A673 (cell line): ENCODE data around the gene ZNRF3. TPM values are rescaled to one million over a fixed set of nuclear protein-coding genes. Genes with fewer than 3 reads are reported as not detected.

ENCODE experiments used
- BruUV-seq: library from RNA; stranded (reverse); fragments of 400-500 nt; replicated peaks from 2 replicates; lab custom pipeline; 2021; lab: Mats Ljungman, UMichigan
- CTCF ChIA-PET: fragments of 300-600 bp; sonication (Branson Sonifier 250); formaldehyde crosslinking; loops from one replicate; lab custom pipeline; 2022; ENCODE audit warnings: antibody characterized with exemption; lab: Charles Lee
- POLR2A ChIA-PET: fragments of 300-600 bp; sonication (Branson Sonifier 250); formaldehyde crosslinking; loops from one replicate; lab custom pipeline; 2022; ENCODE audit warnings: antibody characterized with exemption; ENCODE audit not compliant: low non-redundant PET; lab: Charles Lee
- DNase-seq: peaks from one replicate; pipeline ENCODE4 v3.0.0-alpha.2; 2015; ENCODE audit warnings: low spot score
- H3K27ac ChIP-seq: fragments of 200-600 bp; sonication (generic); 2 replicates; pipeline ENCODE4 v1.5.1; 2016; ENCODE audit warnings: mixed run types, low read depth, mild to moderate bottlenecking, mixed read lengths, antibody characterized with exemption, low read length; ENCODE audit not compliant: poor library complexity, severe bottlenecking
- H3K27me3 ChIP-seq: fragments of 200-600 bp; sonication (generic); replicated peaks from 2 replicates; pipeline ENCODE4 v1.6.1; 2017; ENCODE audit warnings: mixed run types, low read depth, mild to moderate bottlenecking, mixed read lengths, antibody characterized with exemption, low read length; ENCODE audit not compliant: insufficient read depth, poor library complexity
- H3K36me3 ChIP-seq: fragments of 200-600 bp; sonication (generic); 2 replicates; pipeline ENCODE4 v1.6.1; 2016; ENCODE audit warnings: mixed run types, mild to moderate bottlenecking, mixed read lengths, antibody characterized with exemption, low read length; ENCODE audit not compliant: insufficient read depth, poor library complexity, severe bottlenecking
- H3K4me1 ChIP-seq: fragments of 200-600 bp; sonication (generic); 2 replicates; pipeline ENCODE4 v1.6.1; 2017; ENCODE audit warnings: mixed run types, mild to moderate bottlenecking, mixed read lengths, antibody characterized with exemption, low read length; ENCODE audit not compliant: insufficient read depth, poor library complexity, severe bottlenecking
- H3K4me3 ChIP-seq: fragments of 200-600 bp; sonication (generic); 2 replicates; pipeline ENCODE4 v1.5.1; 2016; ENCODE audit warnings: low read depth, mixed run types, mild to moderate bottlenecking, mixed read lengths, low read length; ENCODE audit not compliant: poor library complexity, severe bottlenecking
- H3K9me3 ChIP-seq: fragments of 200-600 bp; sonication (generic); 2 replicates; pipeline ENCODE4 v1.6.1; 2016; ENCODE audit warnings: mixed run types, low read depth, mild to moderate bottlenecking, mixed read lengths, antibody characterized with exemption, low read length; ENCODE audit not compliant: poor library complexity, severe bottlenecking
- EZH2 ChIP-seq: fragments of 200-600 bp; sonication (generic); IDR thresholded peaks from 2 replicates; pipeline ENCODE4 v1.6.1; 2017; ENCODE audit warnings: borderline replicate concordance, low read depth, mild to moderate bottlenecking, mixed read lengths, antibody characterized with exemption, low read length; ENCODE audit not compliant: poor library complexity, severe bottlenecking
- intact Hi-C: fragments of 100-400 bp; cut with micrococcal nuclease; formaldehyde crosslinking; loops from one replicate; pipeline ENCODE4 v1.10.0; 2022; ENCODE audit not compliant: unreplicated experiment
- total RNA-seq: library from RNA; stranded (reverse); gene quantifications from 2 replicates; pipeline ENCODE4 v1.2.3, GENCODE V29; 2021
- TF ChIP-seq, protein P1 (sequence below): fragments of 300-800, 200-600 bp; sonication (generic); conservative IDR thresholded peaks from 2 replicates; pipeline ENCODE4 v1.5.1; 2017; ENCODE audit warnings: low read depth, mild to moderate bottlenecking, antibody characterized with exemption, low read length, moderate library complexity, mixed read lengths

The ZNRF3 gene
- total RNA-seq, 1 experiment from 2014 or later = 11.9 TPM

DNA sequence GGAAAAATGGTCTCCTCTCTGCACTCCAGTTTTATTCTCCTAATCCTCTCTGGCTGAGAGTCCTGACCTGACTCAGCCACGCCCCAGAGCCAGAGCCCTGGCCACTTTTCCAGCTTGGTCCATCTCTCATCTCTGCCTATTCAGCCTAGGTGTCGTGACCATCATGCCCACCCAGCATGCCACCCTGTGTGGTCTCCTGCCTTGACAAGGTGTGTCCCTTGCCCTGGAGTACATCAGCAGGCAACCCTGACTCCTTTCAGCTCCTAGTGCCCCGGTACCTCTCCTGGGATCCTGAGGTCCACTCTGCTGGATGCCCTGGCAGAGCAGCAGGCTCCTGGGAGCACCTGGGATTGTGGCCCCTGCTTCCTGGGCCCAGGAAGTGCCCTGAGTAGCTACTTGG, 52.8 kb downstream of the ZNRF3 start:
- TF ChIP-seq EZH2 = no peak
- TF ChIP-seq, protein P1, sequence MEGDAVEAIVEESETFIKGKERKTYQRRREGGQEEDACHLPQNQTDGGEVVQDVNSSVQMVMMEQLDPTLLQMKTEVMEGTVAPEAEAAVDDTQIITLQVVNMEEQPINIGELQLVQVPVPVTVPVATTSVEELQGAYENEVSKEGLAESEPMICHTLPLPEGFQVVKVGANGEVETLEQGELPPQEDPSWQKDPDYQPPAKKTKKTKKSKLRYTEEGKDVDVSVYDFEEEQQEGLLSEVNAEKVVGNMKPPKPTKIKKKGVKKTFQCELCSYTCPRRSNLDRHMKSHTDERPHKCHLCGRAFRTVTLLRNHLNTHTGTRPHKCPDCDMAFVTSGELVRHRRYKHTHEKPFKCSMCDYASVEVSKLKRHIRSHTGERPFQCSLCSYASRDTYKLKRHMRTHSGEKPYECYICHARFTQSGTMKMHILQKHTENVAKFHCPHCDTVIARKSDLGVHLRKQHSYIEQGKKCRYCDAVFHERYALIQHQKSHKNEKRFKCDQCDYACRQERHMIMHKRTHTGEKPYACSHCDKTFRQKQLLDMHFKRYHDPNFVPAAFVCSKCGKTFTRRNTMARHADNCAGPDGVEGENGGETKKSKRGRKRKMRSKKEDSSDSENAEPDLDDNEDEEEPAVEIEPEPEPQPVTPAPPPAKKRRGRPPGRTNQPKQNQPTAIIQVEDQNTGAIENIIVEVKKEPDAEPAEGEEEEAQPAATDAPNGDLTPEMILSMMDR = no peak
- Histone ChIP-seq H3K27ac (no peak overlapping the region), H3K27me3 (no peaks in the 10 kb centered on the region), H3K4me1 (peaks cover 10% of the 10 kb centered on the region), H3K9me3 (no peaks in the 10 kb centered on the region), H3K36me3 (no peaks in the 10 kb centered on the region), H3K4me3 (no peak overlapping the region)
- CTCF ChIA-PET = no interaction called here
- intact Hi-C loops = no loop called here
- DNase-seq = no peak
- POLR2A ChIA-PET = interaction anchor here (0.7 kb wide), 1 partner anchor 831 kb away, joined by 5 read pairs; no protein-coding TSS in a partner anchor
- BruUV-seq = no TSS peak

DNA sequence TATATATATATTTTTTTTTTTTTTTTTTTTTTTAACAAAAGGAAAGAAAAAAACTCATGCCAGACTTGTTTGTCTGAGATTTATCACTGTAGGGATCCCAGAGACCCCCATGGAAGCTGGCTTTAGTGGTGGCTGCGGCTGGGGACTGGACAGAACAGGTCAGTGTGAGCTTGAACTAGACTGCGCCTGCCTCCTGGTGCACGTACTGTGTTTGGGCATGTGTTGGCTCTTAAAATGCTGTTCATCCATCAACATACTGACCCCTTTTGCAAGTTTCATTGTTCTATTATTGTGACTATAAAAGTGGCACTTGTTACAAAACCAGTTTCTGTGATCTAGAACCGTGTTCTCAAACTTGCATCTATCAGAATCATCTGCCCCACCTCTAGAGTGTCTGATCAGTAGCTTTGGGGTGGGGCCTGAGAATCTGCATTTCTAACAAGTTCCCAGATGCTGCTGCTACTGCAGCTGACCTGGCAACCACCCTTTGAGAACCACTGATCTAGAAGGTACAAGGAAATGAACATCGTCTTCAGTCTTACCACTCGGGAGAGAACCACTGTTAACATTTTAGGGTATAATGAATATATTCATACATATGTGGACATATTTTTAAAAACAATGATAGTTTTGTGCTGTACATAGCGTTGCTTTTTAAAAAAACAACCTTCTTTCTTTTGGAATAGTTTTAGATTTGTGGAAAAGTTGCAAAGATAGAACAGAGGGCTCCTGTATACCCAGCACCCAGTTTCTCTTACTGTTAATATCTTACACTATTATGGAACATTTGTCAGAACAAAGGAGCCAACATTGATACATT, 54.0 kb downstream of the ZNRF3 start:
- no TSS peak for BruUV-seq
- ChIA-PET CTCF (no interaction called here), POLR2A (interaction anchor here (0.7 kb wide), 1 partner anchor 832 kb away, joined by 5 read pairs; no protein-coding TSS in a partner anchor)

DNA sequence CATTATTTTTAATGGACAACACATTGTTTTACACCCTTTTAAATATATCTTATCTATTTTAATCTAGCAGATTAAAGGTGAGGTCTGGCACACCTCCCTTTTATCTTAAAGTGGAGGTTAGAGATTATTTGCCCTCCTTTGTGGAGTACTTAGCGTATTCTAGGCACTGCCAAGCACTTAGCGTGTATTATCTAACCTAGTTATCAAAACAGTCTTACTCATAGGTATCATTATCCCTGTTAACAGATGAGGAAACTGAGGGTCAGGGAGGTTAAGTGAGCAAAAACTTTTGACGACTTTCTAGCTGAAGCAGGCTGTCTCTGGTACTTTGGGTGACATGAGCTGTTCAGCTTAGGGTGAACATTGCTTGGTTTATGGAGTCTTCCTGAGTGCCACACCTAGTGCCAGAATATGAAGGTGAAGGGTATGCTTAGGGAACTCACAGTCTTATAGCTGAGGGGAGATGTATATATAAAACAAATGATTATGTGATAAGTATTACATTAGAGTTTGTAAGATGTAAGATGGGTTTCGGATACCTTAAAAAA, 55.0 kb downstream of the ZNRF3 start:
- CTCF ChIA-PET = no interaction called here
- H3K36me3 ChIP-seq = no peaks in the 10 kb centered on the region
- DNase-seq = no peak
- POLR2A ChIA-PET = no interaction called here
- no TSS peak for BruUV-seq
- no peaks in the 10 kb centered on the region for H3K9me3 ChIP-seq
- no peak overlapping the region for H3K27ac ChIP-seq
- TF ChIP-seq, protein P1 = no peak
- no peak for TF ChIP-seq EZH2
- no peaks in the 10 kb centered on the region for H3K27me3 ChIP-seq
- H3K4me1 ChIP-seq = peaks cover 17% of the 10 kb centered on the region
- intact Hi-C loops = no loop called here
- no peak overlapping the region for H3K4me3 ChIP-seq

More for the DNA sequence above, 54.0 kb downstream of the ZNRF3 start:
- intact Hi-C loops = no loop called here
- TF ChIP-seq EZH2 = no peak
- TF ChIP-seq, protein P1 = no peak
- H3K27me3 ChIP-seq = no peaks in the 10 kb centered on the region
- H3K36me3 ChIP-seq = no peaks in the 10 kb centered on the region
- peaks cover 9% of the 10 kb centered on the region for H3K4me1 ChIP-seq
- no peaks in the 10 kb centered on the region for H3K9me3 ChIP-seq
- DNase-seq = no peak
- no peak overlapping the region for H3K4me3 ChIP-seq
- H3K27ac ChIP-seq = no peak overlapping the region
